HG03439 (cell line): ENCODE measurements around the gene ATP11A.

Experiments used
- ATAC-seq: cut with Tn5 transposase; IDR thresholded peaks from one replicate; pipeline ENCODE4 v1.9.1; 2021; ENCODE audit warnings: mild to moderate bottlenecking, moderate library complexity; ENCODE audit not compliant: unreplicated experiment

Gene ATP11A

DNA sequence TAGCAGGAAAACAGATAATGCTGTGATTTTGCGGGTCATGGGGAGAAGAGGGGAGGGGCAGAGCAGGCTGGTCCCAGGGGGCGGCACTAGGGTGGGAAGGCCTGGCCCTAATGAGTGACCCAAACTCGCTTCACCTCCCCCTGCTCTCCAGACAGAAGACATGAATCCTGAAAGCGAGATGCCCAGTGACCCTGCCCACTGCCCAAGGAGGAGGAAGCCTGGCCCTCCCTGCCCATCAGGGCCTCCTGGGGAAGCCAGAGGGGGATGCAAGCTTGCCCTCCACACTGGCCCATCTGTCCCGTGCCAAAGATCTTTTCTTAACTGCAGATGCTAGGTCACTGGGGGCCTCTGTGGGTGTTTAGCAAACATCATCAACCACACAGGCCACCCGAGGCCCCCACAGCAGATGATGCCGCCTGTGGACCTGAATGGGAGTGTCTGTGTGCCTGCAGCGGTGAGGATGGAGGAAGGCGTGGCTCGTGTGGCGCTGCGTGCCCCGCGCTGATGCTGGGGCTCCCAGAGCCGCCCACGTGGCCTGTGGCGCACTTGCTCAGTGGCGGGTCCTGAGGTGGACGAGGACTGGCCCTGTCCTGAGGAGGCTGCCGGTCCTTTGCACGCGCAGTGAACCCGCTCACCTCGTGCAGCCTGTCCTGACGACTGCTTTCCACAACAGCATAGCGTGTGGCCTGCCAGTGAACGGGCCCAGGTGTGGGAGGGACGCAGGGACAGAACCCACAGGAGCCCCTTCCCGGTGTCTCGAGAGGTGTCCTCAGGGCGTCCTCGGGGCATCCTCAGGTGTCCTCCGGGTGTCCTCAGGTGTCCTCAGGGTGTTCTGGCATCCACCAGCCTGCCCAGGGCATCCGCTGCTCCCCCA is 198.6 kb downstream of the ATP11A start:
- ATAC-seq = no peak

DNA sequence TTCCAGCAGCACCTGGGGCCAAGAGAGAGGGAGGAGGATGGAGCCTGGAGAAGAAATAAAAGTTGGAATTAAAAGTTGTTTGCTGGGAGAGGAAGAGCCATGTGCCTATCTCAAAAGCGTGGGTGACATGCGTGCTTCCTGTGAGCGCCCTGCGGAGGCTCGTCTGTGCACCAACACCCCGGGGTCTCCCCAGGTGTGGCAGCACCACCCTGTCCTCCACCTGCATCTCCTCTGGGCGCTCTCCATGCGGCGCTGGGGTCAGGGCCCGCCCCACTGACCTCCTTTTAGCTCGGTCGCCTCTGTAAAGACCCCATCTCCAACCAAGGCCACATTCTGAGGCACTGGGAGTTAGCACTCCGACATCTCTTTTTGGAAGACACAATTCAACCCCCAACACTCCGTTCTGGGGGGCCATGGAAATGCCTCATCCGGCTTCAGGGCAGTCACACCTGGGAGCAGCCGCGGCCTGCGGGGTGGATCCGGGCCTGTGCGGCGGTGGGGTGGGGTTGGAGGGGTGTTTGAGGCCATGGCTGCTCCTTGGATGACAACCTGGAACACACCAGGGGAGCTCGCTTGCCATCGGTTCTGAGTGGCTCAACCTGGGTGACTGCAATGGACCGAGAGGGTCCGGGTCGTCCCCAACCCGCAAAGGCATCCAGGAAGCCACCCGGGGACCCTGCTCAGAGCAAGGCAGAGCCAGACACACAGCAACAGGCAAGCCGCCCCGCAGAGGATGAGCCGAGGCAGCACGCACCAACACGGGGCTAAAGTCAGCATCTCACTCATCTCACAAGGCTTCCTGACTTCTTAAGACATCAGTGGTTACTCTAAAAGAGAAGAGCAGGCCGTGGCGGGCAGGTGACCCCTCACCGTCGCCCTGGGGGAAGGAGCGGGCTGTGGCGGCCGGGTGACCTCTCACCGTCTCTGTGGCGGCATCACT is 199.8 kb downstream of the ATP11A start:
- ATAC-seq = no peak

DNA sequence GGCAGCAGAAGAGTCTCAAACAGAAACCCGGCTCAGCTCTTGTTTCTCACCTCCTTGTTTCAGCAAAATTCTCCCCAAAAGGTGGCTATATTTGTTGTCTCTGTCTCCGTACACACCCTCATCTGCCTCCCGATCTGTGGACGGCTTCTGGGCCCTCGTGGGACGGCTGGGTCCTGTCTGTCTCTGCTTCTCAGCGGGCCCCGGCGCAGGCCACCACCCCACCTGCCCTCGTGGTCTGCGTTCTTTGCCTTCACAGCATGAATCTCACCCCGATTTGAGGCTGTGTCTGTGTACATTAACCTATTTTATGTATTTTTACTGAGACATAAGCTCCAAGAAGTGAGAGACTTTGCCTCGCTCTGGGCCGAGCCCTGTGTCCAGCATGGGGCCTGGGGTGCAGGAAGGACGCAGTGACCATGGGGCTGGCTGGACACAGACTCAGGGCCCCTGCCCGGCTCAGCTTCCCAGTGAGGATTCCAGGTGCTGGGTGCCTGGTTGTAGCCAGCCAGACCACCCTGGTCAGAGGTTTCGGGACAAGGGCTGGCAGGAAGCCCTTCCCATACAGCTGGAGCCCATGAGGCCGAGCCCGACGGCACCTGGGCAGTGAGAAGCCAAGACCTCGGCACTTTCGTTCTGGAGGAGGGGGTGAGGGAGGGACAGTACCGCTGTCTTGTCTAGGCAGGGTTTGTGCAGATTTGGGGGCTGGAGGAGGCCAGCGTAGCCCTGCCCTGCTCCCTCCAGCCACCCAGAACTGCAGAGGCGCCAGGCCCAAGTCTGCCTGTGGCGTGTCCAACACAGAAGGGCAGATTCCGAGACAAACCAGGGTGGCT is 200.7 kb downstream of the ATP11A start:
- no peak for ATAC-seq

DNA sequence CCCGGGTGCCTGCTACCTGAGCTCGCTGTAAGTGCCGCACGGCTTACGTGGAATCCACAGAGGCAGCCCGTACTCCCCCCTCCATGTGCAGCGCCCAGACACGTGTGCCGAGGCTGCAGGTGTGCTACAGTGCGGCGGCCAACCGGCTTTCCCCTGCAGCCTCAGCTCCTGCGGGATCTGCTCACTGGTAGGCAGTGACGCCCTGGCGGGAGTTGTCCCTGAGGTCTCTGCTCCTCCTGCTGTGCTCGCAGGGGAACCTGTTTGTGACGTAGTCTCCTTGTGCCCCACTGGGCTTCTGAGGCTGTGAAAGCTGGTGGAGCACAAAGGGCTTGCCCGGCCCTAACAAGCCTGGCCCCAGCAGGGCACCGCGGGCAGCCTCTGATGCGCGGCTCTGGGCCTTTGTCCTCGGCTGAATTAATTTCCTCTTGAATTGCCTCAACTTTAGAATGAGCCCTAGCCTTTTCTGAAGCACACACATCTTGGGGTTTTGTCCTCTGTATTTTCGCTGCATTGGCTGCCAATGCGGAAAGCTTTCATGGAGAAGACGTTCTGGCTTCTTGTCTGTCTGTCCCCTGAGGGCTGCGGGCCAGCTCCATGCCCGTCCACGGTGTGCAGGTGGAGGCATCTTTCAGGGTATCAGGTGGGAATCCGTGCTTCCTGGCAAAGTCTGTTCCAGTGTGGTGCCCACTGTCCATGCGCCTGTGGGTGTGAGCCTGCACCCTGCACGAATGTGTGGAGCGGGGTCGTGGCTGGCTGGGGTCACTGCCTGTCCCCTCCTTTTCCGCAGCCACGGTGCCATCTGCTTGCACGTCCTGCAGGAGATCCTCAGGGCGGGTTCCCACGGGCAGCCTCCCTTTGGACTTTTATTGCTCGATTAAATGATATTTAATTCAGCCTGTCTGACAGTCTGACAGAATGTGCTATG is 201.9 kb downstream of the ATP11A start:
- ATAC-seq = no peak

DNA sequence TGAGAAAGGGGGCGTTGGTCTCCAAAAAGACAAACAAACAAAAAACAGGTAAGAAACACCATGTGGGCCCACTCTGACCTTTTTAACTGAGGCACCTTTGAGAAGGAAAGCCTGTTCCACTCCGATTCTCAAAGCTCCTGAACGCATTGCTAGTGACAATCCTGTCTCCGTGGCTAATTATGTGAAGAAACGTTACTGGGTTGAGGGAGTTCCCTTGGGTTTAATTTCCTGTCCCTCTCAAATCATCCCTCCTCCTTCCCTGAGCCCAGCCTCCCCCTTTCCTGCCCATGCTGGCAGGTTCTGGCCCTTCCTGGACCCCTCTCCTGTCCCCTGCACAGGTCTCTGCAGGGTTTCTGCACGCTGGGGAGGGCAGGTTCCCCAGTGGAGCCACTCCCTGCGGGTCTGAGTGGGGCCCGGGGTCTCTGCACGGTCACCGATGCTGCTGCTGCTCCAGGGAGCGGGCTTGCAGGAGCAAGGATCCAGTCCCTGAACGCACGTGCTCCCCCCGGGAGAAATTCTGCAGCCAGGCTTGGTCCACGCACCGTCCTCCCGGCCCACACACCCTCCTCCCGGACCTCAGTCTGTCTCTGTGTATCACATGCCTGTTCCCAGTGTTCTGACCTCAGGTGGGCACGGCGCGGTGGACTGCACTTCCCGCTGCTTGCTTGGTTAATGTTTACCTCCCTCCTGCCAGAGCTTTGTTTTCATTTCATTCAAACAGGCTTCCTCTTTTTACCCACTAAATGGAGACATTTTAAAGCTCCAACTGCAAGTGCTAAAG is 202.8 kb downstream of the ATP11A start:
- ATAC-seq = no peak

DNA sequence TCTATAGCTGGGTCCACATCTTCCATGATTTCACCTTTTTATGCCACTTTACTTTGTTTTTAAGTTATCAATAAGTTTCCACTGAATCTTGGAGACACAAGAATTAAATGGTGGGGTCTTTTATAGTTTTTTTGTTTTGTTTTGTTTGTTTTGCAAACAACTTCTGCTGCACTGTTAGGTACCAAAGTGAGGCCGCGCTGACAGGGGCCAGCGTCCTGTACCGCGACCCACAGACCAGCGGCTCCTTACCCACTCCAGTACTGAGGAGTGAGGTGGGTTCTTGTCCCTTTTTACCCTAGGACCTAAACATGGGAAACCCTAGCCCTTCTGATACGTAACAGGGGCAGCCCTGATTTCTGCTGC is 203.3 kb downstream of the ATP11A start:
- no peak for ATAC-seq

DNA sequence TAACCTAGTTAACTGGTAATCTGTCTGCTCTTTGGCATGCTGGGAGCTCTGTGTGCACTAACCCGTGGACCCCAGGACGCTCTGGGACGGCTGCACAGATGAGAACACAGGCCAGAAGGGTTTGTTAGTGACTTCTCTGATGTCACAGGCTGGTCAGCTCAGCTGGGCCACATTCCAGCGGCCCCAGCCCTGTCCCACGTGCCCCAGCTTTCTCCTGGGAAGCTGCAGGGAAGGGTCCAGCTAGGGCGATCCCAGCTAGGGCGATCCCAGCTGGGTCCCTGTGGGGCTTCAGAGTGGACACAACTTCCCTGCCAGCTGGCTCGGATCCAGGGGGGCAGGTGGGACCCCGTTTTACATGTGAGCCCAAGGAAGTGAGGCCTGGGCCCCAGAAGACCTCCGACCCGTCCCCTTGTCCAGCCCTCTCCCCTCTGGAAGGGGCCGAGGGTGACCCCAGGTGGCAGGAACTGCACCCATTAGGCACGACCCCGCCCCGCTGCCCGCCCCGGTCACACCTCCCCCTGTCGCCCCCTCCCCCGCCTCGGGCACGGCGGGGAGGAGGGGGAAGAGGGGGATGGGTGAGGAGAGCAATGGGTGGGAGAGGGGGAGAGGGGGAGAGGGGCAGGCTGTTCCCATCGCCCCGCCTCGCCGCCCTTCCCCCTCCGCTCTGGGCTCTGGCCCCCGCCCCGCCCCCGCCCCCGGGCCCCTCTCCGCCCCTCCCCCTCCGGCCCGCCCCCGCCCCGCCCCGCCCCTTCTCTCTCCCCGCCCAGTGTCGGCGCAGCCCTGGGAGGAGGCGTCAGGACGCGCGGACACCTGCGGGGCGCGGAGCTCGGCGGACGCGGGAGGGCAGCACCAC is 204.0 kb downstream of the ATP11A start:
- ATAC-seq = no peak

DNA sequence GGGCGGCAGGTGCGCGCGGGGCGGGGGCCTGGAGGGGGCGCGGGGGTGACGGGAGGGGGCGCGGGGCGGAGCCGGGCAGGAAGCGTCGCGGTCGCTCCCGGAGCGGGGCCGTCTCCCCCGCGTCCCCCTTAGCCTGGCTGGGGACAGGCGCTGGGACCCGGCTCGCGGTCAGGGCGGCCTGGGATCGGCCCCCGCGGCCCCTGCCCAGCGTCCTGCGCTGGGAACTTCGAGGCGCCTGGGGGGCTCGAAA is 204.5 kb downstream of the ATP11A start:
- ATAC-seq = no peak

DNA sequence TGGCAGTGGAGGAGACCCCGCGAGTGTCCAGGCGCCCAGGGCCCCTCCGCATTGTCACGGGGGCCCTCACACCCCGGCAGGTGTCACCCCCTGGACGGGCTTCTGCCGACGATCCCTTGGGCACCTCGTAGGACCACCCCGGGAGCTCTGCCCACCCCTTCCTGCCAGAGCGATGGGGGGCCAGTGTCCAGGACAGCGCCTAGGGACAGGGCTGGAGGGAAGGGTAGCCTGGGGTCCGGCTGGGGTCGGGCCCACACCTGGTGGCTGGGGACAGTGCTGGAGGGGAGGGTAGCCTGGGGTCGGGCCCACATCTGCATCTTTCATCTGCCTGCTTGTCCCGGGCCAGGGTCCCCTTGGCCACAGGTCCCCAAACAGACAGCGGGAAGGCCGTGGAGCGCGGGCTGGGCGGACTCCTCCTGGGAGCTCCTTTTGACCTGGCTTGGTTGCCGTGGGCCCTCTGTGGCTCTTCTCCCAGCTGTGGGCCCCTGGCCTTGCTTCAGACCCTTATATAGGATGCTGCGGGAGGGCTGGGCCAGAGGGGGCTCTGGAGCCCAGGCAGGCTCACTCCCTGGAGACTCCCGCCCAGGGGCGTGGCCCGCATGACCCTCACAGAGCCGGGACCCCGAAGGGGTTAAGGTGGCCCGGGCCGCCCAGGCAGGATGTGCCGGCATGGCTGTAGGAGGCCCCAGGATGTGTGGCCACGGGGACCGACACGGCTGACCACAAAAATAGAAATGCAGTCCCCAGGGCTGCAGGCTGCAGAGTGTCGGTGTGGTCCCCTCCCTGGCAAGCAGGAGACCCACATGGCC is 205.0 kb downstream of the ATP11A start:
- ATAC-seq = no peak

DNA sequence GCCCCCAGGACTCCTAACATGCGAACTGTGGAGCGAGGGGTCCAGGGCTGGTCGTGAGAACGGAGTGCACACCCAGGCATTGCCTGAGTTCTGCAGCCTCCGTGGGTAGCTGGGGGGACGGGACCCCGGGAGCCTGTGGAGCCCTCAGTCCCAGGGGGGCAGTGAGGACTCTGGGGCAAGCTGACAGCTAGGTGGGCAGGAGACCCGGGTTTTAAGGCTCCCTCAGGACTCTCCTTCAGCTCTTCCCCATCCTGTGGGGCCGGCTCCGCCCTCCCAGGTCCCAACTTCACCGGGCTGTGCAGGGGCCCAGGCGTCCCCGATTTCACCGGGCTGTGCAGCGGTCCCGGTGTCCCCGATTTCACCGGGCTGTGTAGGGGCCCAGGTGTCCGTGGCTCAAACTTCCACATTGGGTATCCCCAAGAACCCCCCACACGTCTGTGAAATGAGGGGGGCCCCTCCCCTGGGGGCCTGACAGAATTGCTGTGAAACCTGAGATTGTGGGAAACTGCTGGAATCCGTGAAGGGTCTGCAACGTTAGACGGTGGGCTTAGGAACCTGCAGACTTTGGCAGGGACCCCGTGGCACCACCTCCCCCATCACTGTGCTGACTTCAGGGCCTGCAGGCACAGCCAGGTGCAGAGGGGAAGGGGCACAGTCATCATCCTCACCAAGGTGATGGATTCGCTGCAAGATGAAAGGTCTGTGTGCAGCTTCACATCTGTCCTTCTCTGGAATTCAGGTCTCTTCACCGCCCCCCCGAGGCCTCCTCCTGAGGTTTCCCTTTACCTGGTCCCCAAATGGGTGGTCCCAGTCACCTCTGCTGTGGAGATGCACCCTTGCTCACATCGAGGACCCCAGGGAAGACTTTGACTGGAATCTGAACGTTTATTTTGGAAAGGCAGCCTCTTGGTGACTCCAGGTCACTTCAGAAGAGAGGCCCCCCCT is 206.0 kb downstream of the ATP11A start:
- no peak for ATAC-seq

DNA sequence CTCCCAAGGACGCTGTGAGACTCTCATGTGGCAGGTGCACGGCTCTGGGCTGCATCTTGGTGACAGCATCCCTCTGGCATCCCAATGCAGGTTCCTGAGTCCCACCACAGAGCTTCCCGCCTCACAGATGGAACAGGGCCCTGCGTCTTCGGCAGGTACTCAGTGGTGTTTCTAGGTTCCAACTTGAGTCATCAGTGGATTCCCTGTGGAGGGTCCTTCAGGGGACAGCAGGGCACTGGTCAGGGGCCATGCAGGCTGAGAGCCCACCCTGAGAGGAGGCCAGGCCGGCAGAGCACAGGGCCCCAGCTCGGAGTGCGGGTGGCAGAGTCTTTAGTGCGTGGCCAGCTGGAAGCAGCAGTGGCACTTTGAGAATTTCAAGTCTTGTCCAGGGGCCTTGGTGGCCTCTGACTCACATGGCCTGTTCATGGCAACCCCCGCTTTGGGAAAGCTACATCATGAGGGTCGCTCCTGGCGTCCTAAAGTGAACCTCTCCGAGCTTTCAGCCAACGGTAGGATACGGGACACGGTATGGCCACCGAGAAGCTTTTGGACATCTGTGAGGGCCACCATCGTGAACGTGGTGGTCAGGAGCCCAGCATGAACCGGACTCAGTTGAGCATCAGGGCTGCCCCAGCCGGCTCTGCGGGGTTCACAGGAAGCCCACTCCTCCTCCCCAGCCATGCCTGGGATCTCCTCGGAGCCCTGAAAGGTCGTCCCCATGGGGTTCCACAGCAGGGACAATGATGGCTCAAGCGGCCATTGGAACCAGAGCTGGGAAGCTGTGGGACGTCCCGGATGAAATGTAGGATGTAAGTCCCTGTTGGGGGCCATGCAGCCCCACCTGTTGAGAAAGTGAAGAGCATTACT is 207.1 kb downstream of the ATP11A start:
- ATAC-seq = no peak

DNA sequence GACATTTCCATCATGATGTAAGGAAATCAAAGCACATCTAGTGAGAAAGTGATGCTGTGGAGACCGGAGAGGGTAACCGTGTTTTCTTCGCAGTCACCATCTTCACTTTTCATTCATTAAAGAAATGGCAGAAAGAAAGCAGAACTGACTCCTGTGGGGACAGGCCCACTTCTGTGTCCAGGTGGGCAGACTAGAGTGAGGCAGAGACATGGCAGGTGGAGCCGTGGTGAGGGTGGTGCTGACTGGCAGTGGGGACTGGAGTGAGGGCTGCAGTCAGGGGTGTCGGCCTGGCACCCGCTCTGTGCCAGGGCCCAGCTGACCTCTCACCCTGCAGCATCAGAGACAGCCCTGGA is 207.7 kb downstream of the ATP11A start:
- no peak for ATAC-seq

DNA sequence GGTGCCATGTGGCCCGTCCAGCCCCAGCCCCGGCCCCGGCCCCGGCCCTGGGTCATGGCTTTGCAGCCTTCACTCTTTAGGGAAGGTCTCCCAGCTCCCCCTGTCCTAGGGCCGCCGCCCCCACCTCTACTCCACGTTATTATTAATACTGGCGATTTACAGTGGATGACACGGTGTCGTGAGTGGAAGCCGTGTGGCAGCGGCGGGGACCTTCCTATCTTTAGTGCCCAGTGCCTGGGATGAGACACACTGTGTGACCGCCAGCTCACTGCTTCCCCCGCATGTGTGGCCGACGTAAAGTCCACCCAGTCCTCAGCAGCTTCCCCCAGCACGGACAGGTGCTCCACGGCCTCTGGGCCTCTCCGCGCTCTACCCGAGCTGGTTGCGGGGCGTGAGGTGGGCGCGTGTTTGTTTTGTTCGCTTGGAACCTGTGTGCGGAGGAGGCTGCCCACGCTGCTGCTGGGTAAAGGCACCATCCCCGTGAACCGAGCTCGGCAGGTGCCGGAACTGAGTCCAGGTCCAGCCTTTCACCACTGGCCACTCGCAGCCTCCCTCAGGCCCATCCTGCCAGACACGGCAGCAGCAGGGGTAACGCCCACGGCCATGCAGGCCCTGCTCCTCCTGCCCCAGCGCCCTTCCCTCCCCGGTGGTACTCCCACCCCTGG is 208.2 kb downstream of the ATP11A start:
- no peak for ATAC-seq

DNA sequence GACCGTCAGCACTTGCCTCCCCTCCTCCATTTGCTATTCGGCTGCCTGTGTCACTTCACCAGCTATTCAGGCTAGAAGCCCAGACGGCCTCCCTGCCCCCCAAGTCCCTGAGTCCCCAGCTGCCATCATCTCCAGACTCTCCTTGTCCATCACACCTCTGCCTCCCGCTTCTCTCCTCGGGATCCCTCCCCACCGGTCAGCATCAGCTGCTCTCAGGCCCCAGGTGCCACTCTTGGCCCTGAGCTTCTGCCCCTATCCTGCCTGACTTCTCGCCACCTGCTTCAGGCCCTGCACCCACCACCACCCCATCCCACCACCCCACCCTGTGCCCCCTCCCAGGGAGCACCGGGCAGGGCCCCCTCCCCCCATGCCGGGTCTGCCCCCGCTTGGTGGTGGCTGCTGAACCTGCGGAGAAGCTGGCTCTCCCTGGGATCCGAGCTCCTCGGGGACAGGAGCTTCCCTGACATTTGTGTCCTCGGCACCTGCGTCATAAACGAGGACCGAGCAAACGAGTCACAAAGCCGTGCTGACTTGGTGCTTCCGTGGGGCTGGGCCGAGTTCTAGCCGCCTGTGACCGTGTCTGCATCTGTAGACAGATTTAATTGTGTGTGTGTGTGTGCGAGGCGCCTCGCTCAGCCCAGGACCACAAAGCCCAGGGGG is 208.9 kb downstream of the ATP11A start:
- no peak for ATAC-seq
